Left lobe of liver (tissue), 2 donors: ENCODE data around the gene RGS3. TPM values are rescaled to one million over a fixed set of nuclear protein-coding genes. Genes with fewer than 3 reads are reported as not detected.

ENCODE experiments used
- ATAC-seq: fragments of 200-7000 bp; cut with Tn5 transposase; one replicate; pipeline ENCODE4 v1.9.1; 2020; ENCODE audit warnings: mild to moderate bottlenecking, moderate library complexity
- DNase-seq: peaks from one replicate; pipeline ENCODE4 v3.0.0-alpha.2; 2020; ENCODE audit warnings: low spot score
- total RNA-seq: library from RNA; stranded (reverse); gene quantifications from one replicate; pipeline ENCODE4 v1.2.1, GENCODE V29; 2021
- donor health status: DM: no; HTN: no; CAD: no; lungs with moderate emphysema.
- donor health status: DM: no; HTN: yes; CAD: no.

The RGS3 gene
- total RNA-seq, 1 donor from 2014 or later: 19.5 TPM

DNA sequence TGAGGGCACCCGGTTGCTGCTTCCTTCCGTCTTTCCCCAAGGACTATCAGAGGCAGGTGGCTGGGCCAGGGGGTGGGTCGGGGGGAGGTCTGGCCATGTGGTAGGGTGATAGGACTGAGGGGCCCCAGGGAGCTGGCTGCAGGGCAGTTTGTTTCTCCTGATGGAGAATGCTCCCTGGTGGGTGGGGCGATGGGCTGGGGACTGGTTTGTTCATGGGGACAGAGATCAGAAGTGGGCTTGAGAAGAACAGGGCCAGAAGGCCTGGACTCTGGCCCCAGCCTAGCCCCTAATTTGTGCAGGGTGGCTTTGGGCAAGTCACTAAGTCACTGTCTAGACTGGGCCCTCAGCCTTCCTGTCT is 117.4 kb downstream of the RGS3 start:
- DNase-seq: no peak
- ATAC-seq: peak; percentile 13

DNA sequence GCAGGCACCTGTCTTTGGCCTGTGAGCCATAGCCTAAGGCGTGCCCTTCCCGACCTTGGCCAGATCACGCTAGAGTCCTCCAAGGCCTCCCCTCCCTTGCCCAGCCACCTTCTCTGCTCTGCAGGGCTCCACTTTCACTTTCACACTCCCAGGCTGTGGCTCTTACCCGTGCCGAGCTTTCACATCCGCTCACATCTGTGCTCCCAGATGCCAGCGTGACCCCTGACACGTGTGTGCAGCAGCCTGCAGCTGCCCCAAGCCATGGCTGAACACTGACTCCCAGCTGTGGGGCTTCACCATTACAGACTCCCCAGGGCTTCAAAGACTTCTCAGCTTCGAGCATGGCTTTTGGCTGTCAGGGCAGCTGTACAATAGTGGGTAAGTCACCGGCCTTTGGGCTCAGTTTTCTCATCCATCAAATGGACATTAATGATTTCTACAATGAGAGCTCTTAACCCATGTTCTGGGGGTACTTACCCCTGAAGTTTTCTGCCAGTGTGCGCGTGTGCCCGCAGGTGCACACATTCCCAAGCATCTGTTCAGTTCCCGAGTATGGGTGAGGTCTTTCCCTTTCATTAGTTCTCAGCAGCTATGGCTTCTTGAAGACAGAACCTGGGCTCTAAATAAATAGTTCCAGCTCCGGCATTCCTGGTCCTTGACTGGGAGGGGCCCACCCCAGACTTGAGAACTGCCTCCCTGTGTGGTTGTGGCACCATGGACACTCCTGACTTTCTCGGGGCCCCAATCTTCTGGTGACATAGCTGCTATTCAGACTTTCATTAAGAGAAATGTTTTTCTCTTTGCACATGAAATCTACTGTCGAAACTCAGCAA is 118.6 kb downstream of the RGS3 start:
- DNase-seq (peak; percentile 72), ATAC-seq (peak; percentile 70)

DNA sequence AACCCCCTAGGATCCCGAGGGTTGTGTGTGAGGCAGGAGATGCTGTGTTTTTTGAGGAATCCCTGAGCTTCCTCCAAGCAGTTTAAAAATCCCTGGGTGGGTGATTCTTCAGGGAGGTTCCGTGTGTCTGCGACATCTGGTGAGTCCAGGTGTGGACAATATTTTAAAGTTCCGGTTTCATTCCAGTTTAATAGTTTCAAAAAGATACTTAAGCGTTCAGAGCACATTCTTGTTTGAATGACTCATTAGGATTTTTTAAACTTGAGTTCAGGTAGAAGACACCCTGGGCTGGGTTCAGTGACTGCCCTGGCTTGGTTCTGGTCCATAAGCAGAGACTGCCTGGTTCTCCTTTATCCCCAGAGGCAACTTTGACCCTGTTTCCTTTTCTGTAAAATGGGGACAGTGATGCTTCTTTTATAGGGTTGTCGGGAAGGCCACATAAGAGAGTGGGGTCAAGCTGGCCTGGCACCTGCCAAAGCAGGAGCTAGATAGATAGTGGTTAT is 119.2 kb downstream of the RGS3 start:
- DNase-seq: no peak
- ATAC-seq: no peak

DNA sequence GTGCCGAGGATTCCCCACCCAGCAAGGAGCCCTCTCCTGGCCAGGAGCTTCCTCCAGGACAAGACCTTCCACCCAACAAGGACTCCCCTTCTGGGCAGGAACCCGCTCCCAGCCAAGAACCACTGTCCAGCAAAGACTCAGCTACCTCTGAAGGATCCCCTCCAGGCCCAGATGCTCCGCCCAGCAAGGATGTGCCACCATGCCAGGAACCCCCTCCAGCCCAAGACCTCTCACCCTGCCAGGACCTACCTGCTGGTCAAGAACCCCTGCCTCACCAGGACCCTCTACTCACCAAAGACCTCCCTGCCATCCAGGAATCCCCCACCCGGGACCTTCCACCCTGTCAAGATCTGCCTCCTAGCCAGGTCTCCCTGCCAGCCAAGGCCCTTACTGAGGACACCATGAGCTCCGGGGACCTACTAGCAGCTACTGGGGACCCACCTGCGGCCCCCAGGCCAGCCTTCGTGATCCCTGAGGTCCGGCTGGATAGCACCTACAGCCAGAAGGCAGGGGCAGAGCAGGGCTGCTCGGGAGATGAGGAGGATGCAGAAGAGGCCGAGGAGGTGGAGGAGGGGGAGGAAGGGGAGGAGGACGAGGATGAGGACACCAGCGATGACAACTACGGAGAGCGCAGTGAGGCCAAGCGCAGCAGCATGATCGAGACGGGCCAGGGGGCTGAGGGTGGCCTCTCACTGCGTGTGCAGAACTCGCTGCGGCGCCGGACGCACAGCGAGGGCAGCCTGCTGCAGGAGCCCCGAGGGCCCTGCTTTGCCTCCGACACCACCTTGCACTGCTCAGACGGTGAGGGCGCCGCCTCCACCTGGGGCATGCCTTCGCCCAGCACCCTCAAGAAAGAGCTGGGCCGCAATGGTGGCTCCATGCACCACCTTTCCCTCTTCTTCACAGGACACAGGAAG is 120.2 kb downstream of the RGS3 start:
- ATAC-seq (no peak), DNase-seq (no peak)

DNA sequence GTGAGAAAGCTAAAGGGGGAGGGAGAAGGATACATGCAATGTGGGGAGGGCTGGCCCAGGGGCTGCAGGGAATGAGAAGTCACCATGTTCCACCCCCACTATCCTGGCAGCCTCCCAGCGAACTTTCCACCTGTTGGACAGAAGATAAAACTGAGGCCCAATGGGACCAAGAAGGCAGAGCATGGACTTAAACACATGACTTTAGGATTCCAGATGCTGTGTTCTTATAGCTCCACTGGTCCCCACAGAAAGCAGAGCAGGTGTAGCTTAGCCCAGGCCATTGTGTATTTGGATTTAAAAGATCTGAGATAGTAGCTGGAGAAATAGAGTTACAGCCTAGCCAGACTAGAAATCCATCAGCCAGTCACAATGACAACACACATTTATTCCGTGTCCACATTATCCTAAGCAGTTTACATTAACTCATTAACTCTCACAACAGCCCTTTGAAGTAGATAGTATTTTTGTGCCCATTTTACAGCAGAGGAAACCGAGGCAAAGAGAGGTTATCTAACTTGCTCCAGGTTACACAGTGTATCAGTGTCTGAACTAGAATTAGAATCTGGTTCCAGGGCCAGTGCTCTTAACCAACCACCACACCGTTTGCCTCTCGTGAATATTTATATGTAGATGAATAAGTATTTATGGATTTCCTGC is 121.0 kb downstream of the RGS3 start:
- DNase-seq (no peak), ATAC-seq (no peak)

DNA sequence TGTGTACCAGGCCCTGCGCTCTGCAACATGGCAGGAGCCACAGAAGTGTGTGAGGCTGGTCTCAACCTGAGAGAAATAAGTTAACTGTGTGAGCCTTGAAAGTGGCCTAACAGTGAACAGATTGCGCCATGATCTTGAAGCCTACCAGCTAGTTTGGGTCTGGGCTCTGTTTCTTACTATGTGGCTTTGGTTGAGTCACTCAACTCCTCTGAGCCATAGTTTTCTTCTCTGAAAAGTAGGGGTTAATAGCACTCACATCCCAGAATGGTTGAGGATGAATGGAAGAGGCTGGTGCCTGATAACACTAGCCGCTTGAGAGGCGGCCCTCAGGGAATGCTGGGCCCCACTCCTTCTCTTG is 121.5 kb downstream of the RGS3 start:
- DNase-seq: no peak
- no peak for ATAC-seq

DNA sequence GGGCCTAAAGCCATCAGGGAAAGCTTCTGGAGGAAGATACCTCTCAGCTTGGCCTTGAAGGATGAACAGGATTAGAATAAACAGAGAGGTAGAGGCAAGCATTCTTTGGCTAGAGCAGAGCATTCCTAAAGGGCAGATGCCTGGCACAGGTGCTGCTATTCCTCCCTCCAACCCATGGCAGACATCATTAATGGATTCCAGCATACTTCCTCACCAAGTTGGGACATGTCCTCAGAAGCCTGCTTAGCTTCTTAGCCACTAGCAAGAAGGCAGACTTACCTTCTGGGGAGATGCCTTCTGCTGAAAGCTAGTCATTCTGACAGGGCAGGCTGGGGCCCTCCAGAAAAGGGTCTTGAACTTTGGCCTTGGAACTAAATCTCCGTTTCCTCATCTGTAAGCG is 122.0 kb downstream of the RGS3 start:
- ATAC-seq (no peak), DNase-seq (no peak)

DNA sequence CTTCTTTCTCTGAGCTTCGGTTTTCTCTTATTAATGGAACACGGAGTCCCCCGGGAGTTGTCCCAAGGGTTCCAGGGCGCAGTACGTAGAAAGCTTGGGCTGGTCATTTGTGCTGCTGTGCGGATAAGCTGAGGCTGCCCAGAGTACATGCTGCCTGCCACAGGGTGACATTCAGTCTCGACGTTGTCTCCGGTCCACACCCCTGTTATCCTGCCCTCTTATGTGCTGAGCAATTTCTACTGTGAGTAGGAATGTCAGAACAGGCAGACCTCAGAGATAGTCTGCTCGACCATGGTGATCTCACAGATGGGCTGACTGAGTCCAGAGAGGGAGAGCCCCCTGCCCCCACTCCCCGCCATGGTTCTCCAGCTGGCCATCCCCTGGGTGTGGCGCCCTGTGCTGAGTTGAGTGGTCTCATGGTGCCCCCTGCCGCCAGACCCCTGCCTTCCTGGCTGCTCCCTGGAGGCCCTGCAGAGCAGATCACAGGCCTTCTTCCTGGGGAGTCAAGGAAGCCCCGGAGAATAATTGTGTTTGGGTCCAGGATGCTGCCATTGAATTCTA is 124.0 kb downstream of the RGS3 start:
- ATAC-seq (peak; percentile 21), DNase-seq (no peak)

DNA sequence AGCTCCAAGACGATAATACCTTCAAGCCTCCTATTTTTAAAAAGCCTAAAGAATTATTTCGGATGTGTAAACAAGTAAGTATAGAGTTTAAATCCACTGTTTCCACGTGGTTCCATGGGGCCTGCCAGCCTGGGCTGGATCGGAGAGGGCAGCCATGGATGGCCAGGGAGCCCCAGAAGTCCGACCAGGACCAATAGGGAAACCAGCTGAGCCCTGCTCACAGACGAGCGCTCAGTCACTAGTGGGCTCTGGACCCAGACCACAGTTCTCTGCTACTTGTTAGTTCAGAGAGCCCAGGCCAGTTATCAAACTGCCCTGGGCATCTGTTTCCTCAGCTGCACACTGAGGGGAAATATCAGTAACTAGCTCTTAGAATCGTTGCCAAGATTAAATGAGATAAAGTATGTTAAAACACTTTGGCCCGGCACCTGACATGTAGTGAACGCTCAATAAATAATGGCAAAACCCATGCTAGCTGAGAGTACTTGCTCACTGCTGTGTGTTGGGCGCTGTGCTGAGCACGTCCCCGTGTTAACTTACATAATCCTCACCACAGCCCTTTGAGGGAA is 124.8 kb downstream of the RGS3 start:
- no peak for ATAC-seq

DNA sequence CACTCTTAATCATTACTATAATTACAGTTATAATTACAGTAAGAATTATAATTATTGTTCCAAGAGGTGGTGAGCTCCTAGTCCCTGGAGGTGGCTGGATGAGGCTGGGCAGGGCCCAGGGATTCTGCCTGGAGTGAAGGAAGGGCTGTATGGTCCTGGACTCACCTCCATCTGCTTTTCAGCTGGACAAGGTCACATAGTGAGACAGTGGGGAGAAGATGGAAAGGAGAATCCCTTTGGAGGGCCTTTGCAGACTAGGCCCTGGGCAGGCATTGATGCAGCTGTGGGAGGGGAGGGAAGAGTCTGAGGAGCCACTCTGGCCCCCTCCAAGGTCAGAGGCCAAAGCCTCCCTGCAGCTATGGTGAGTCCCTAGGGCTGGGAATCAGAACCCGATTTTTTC is 125.4 kb downstream of the RGS3 start:
- no peak for DNase-seq
- no peak for ATAC-seq

More for the DNA sequence above, 124.8 kb downstream of the RGS3 start:
- no peak for DNase-seq

DNA sequence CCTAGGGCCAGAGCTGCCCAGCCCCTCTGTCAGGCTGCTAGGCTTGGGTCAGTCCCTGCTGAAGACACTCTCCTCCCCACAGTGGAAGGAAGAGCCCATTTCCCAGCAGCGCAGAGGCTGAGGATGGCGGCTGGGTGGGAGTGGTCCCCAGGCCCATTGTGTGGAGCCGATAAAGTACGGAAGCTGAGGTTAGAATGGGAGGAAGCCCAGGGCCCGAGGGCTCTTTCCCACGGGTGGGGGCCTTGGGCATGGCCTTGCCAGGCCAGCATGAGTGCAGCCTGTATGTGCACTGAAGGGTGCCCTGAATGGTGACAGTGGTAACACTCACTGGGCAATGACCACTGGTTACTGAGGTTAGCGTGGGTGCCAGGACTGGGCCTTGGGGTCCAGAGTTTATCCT is 125.9 kb downstream of the RGS3 start:
- DNase-seq (no peak), ATAC-seq (peak; percentile 2)

DNA sequence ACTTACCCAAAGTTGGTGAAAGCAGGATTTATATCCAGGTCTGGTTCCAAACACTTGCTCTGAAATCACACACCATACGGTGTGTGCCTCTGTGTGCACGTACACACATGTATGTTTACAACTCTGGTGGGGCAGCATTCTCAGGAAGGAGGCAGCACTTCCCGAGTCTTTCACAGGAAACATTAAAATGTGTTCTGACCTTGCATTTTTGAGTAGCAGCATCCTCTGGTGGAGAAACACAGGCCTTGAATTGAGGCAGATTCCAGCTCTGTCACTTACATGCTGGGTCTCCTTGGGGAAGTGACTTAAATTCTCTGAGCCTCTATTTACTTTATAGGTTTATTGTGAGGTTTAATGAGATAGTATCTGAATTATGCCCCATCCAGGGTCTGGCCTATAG is 126.4 kb downstream of the RGS3 start:
- peak; percentile 20 for ATAC-seq
- DNase-seq: no peak

DNA sequence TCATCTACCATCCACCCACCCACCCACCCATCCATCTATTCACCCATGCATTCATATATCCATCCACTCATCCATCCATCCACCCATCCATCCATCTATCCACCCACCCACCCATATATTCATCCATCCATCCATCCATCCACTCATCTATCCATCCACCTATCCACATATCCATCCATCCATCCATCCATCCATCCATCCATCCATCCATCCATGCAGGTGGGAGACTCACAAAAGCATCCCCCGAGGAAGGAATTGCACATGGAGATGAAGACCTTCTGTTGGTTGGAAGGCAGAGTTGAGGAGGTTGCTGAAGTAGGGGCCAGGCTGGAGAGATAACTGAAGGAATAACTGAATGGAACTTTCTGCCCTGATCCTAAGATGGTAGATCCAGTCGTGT is 126.9 kb downstream of the RGS3 start:
- ATAC-seq (no peak), DNase-seq (no peak)

DNA sequence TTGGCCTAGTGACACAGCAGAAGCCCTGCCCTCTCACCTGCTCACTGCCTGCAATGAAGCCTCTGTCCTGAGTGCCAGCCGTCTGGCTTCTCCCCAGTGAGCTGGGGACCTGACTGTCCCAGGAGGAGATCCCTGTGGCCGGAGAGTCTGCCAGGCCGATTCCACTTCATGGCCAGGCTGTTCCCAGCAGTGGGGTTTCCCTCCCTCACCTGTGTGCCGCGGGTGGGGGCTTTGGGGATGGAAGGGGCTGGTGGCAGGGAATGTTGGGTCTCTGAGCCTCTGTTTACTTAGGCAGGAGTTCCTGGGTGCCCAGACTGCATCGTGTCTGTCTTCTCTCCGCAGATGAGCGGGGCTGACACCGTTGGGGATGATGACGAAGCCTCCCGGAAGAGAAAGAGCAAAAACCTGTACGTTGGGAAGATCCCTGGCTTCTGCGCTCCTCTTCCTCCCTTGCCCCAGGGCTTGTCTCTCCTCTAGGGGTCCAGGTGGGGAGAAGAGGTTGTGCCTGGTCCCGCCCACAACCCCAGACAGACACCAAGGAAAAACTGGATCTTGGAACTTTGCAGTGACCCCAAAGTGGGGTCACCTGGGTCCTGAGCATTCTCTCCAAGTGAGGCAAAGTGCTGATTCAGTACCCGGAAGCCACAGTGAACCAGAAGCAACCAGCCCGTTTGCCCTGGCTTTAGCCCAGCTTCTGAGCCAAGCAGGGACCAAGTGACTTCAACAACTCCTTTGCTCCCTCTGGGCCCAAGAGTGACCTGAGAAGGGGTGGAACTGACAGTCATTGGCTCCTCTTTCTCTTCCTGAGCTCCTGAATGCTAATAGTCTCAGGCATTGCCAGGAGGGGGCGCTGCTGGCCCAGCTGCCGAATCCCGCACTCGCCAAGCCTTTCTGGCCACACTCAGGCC is 127.7 kb downstream of the RGS3 start:
- ATAC-seq (peak; percentile 72), DNase-seq (peak; percentile 89)

DNA sequence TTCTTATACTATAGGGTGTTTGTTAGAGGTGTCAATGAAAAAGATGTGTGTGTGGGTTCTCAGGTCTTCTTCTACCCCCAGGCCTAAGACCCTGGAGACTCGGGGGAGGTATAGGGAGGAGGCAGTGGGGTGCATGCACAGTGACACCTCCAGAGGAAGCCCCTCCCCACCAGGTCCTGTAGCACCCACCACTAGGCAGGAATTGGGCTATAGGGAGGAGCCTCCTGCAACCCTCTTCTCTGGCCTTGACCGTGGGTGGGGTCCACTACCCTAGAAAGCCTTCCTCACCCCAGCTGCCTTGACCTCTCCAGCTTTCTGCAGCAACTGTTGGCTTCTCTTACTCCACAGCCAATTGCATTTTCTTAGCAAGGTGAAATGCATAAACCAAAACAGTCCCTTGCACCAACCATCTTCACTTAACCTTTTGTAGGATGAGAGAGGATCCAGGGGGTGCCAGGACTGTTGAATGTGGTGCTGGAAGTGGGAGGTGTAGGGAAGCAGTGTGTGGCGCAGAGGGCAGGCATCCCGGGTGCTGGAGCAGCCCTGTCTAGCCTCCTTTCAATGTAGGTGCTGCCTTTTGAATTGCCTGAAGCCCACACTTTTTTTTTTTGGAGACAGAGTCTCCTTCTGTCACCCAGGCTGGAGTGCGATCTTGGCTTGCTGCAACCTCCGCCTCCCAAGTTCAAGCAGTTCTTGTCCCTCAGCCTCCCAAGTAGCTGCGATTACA is 128.5 kb downstream of the RGS3 start:
- ATAC-seq (no peak), DNase-seq (no peak)

DNA sequence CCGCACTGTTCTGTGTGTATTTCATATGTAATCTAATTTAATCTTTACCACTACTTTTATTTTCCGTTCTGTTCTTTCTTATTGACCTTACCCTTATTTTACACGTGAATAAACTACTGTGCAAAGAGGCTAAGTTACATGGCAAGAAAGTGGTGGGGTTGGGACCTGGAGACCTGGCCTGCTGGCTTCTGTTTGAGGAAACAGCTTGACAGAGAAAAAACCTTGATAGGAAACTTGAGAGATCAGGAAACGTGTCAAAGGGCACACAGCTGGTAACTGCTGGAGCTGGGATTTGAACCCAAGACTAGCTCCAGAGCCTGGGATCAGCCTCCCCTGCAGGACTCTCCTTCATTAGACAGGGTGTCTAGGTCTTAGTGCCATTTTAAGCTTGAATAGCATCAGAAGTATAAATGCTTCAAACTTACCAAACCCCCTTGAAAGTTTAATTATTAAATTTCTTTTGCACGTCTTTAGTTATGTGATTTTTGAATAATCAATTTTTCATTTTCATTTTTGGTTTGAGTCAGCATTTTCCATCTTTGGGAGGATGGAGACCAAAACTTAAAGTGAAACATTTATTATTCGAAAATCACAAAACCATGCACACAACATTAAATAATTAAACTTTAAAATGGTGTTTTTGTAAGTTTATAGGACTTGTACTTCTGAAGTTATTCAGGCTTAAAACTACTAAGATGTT is 129.5 kb downstream of the RGS3 start:
- ATAC-seq (no peak), DNase-seq (no peak)

DNA sequence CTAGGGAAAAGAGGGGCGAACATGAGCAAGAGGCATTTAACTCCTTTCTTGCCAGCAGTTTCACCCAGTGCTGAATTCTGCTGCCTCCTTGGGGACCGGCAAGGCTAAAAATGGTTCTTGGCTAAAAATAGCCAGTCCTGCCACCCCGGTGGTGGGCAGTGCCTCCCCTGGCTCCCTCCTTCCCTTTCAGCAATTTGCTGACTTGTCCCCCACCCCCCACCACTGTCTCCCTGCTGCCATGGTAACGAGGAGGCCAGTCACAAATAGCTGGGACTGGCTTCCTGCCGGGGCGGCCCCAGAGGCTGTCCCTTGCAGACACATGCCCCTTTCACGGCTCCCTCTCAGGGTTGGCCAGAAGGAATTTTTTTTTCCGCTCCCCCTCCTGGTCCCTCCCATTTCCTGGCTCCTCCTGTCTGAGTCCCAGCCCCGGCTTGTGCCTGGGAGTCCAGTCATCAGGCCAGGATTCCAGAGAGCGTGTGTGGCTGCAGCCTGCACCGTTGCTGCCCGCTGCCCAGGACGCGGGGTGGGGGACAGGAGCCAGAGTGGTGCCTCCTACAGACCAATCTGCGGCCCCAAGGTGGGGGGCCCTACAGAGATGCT is 130.3 kb downstream of the RGS3 start:
- peak; percentile 84 for ATAC-seq
- DNase-seq: peak; percentile 92
